Stomach (tissue), 9 donors: ENCODE results near the gene AAR2. TPM values are rescaled to one million over a fixed set of nuclear protein-coding genes. Genes with fewer than 3 reads are reported as not detected.

ENCODE experiments used
- DNase-seq, 2 donors: peaks; one replicate each; pipeline versions ENCODE4 v3.0.0 to v3.0.0-alpha.2; 2013 to 2019
- H3K27ac ChIP-seq, 5 donors: fragments of 200-600 bp in 4 of 5; sonication (generic) in 4 of 5; one replicate each; pipeline ENCODE4 v1.5.1; 2013 to 2019; ENCODE audit warnings: mild to moderate bottlenecking in 1 of 5, moderate library complexity in 1 of 5
- H3K27me3 ChIP-seq, 3 donors: fragments of 200-600 bp; sonication (generic); one replicate each; pipeline ENCODE4 v1.5.1; 2017 to 2019; ENCODE audit warnings: mixed run types in 1 of 3
- H3K36me3 ChIP-seq, 4 donors: fragments of 200-600 bp; sonication (generic); 1 replicate in 3 of 4; 2 replicates in 1 of 4; pipeline ENCODE4 v1.5.1; 2016 to 2019
- H3K4me1 ChIP-seq, 4 donors: fragments of 200-600 bp; sonication (generic); one replicate each; pipeline ENCODE4 v1.5.1; 2016 to 2019
- H3K4me3 ChIP-seq, 4 donors: fragments of 200-600 bp; sonication (generic) in 3 of 4; one replicate each; pipeline ENCODE4 v1.5.1; 2016 to 2019; ENCODE audit warnings: mild to moderate bottlenecking in 1 of 4
- H3K9me3 ChIP-seq, 4 donors: fragments of 200-600 bp; sonication (generic); one replicate each; pipeline ENCODE4 v1.5.1; 2016 to 2019
- EP300 ChIP-seq: sonication (generic); formaldehyde crosslinking; IDR thresholded peaks from one replicate; pipeline ENCODE4 v1.6.1; 2017; ENCODE audit warnings: antibody characterized with exemption
- POLR2A ChIP-seq, 4 donors: fragments of 450-650 bp; IDR thresholded peaks; one replicate each; pipeline ENCODE4 v1.6.1; 2016; ENCODE audit warnings: antibody characterized with exemption in 4 of 4, control low read depth in 2 of 4, mild to moderate bottlenecking in 1 of 4, moderate library complexity in 1 of 4
- POLR2AphosphoS5 ChIP-seq, 3 donors: sonication (generic); formaldehyde crosslinking; IDR thresholded peaks; one replicate each; pipeline ENCODE4 v1.6.1; 2016; ENCODE audit warnings: antibody characterized with exemption in 3 of 3
- WGBS, 5 donors: extraction: QIAGEN DNeasy Blood & Tissue Kit in 3 of 5; methylation state at CpG; one replicate each; pipeline versions ENCODE4 v1.1.5 to v1.1.7; 2013 to 2018; 5-methylcytosine and 5-hydroxymethylcytosine counted together
- intact Hi-C: fragments of 100-400 bp; cut with DNase I; formaldehyde crosslinking; loops from one replicate; pipeline ENCODE4 v1.15.1; 2023; ENCODE audit warnings: low total_unique reads
- polyA plus RNA-seq, 3 donors: library from polyadenylated mRNA; stranded (reverse); fragments of 200-250 nt; gene quantifications; one replicate each; pipeline ENCODE4 v1.2.3, GENCODE V29; 2013
- total RNA-seq, 5 donors: library from RNA; depleted of rRNA; stranded (reverse); fragments of >200 nt; gene quantifications; one replicate each; pipeline versions ENCODE4 v1.1.0 to v1.2.3, GENCODE V29; 2014 to 2016
- TF ChIP-seq, protein P1 (sequence below), 7 experiments: fragments of 450-650 bp in 4 of 7; fragments of 200-600 bp in 3 of 7; sonication (generic) in 3 of 7; IDR thresholded peaks; one replicate each; pipeline ENCODE4 v1.5.1; 2016 to 2019; ENCODE audit warnings: antibody characterized with exemption in 7 of 7, control low read depth in 2 of 7, mild to moderate bottlenecking in 1 of 7
- donor health status: healthy with polysubstance abuse.
- donor health status: Bipolar disorder and iron deficiency.
- donor health status: healthy.

AAR2 gene
- total and polyA plus RNA-seq, 8 donors: 4.7 to 75.6 (median 19.7) TPM

DNA sequence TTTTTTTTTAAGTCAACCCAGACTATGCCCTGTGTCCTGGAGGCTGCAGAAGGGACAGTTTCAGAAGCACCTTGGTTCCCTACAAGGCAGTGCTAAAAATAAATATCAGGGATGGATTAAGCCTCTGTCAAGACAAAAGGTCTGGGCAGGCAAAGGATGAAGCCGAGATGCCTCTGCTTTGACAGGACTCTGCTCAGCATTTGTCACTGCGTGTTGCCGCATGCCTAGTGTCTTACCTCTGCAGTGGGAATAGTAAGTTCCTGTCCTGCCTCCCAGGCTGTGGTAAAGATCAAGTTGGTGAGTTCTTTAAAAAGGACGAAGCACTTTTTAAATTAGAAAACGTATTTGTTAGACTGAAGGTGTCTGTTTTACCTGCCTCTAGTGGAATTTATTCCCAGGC lies 15.1 kb downstream of the AAR2 start:
- intact Hi-C loops: no loop called here
- no peak for DNase-seq
- Histone ChIP-seq H3K36me3 (peaks cover 48 to 100% (median 87%) of the 10 kb centered on the region in 4 donors), H3K4me3 (no peak overlapping the region), H3K9me3 (no peaks in the 10 kb centered on the region), H3K27ac (no peak overlapping the region), H3K4me1 (no peaks in the 10 kb centered on the region), H3K27me3 (no peaks in the 10 kb centered on the region)
- TF ChIP-seq, protein P1, sequence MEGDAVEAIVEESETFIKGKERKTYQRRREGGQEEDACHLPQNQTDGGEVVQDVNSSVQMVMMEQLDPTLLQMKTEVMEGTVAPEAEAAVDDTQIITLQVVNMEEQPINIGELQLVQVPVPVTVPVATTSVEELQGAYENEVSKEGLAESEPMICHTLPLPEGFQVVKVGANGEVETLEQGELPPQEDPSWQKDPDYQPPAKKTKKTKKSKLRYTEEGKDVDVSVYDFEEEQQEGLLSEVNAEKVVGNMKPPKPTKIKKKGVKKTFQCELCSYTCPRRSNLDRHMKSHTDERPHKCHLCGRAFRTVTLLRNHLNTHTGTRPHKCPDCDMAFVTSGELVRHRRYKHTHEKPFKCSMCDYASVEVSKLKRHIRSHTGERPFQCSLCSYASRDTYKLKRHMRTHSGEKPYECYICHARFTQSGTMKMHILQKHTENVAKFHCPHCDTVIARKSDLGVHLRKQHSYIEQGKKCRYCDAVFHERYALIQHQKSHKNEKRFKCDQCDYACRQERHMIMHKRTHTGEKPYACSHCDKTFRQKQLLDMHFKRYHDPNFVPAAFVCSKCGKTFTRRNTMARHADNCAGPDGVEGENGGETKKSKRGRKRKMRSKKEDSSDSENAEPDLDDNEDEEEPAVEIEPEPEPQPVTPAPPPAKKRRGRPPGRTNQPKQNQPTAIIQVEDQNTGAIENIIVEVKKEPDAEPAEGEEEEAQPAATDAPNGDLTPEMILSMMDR (IDR thresholded peaks at IDR 0.05): no peak
- WGBS, 5 donors: 84 to 98% (median 96%) methylated on average over 5 of the region's 5 CpGs

DNA sequence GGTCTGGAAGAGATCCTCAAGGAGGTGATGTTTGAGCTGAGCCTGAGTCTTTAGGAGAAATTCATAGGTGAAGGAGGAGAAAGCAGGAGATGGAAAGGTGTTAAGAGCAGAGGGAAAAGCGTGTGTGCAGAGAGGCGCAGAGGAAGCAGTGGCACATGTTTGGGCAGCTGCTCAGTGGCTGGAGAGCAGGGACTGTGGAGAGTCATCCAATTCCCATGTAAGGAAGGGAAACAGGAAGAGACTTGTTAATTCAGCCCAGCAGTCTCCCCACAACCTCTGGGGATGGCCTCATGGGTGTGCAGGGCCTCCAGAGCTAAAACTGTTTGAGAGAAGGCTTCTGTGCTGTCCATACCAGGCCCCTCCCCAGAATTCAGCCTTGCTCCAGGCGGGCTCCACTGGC lies 16.2 kb downstream of the AAR2 start:
- Histone ChIP-seq H3K9me3 (no peaks in the 10 kb centered on the region), H3K4me1 (no peaks in the 10 kb centered on the region), H3K4me3 (no peak overlapping the region), H3K36me3 (peaks cover 37 to 100% (median 87%) of the 10 kb centered on the region in 4 donors), H3K27ac (no peak overlapping the region), H3K27me3 (no peaks in the 10 kb centered on the region)
- 92 to 98% (median 97%) methylated on average over 3 of the region's 3 CpGs for WGBS, 5 donors
- no peak for DNase-seq
- intact Hi-C loops: no loop called here
- TF ChIP-seq EP300 (no peak), POLR2A (IDR thresholded peaks at IDR 0.05) (no peak), POLR2AphosphoS5 (IDR thresholded peaks at IDR 0.05) (no peak)
- TF ChIP-seq, protein P1 (IDR thresholded peaks at IDR 0.05): no peak

DNA sequence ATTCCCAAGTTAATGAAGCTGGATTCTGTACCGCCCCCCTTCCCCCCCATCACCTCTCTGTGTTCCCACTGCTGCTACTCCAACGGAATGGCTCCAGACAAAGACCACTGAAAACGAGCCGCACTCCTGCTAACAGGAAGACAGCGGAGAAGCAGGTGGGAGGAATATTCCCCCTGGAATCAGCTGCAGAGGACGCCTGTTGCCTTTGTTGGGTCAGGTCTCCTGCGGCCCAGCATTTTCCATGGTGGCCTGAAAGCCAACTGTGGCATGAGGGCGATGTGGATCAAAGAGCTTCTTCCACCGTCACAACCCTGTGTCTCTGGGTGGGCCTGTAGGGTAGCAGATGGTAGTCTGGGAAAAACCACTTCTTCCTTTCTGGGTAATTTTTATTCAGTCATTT lies 16.8 kb downstream of the AAR2 start:
- TF ChIP-seq POLR2A (IDR thresholded peaks at IDR 0.05) (no peak), POLR2AphosphoS5 (IDR thresholded peaks at IDR 0.05) (no peak), EP300 (no peak)
- TF ChIP-seq, protein P1 (IDR thresholded peaks at IDR 0.05): no peak
- Histone ChIP-seq H3K4me1 (no peaks in the 10 kb centered on the region), H3K4me3 (no peak overlapping the region), H3K36me3 (peaks cover 33 to 95% (median 84%) of the 10 kb centered on the region in 4 donors), H3K9me3 (no peaks in the 10 kb centered on the region), H3K27ac (no peak overlapping the region), H3K27me3 (no peaks in the 10 kb centered on the region)
- intact Hi-C loops: no loop called here
- WGBS, 5 donors: 86 to 94% (median 93%) methylated on average over 8 to 9 of the region's 9 CpGs
- no peak for DNase-seq

DNA sequence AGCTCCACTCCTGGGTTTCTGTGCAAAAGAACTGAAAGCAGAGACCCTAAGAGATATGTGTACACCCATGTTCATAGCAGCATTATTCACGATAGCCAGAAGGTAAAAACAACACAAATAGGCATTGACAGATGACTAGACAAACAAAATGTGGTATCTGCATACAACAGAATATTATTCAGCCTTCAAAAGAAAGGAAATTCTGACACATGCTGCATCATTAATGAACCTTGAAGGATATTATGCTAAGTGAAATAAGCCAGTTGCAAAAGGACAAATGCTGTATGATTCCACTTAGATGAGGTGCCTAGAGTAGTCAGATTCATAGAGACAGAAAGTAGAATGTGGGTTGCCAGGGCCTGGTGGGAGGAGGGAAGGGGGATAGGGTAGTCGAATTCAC lies 17.8 kb downstream of the AAR2 start:
- no peaks in the 10 kb centered on the region for H3K9me3 ChIP-seq
- no peak overlapping the region for H3K27ac ChIP-seq
- H3K36me3 ChIP-seq: peaks cover 24 to 85% (median 73%) of the 10 kb centered on the region in 4 donors
- no peaks in the 10 kb centered on the region for H3K27me3 ChIP-seq
- 63 to 83% (median 75%) methylated on average over 2 of the region's 2 CpGs for WGBS, 5 donors
- no peak overlapping the region for H3K4me3 ChIP-seq
- H3K4me1 ChIP-seq: no peaks in the 10 kb centered on the region
- no peak for DNase-seq
- intact Hi-C loops: no loop called here
- TF ChIP-seq EP300: no peak
- TF ChIP-seq, protein P1 (IDR thresholded peaks at IDR 0.05): no peak
- TF ChIP-seq POLR2AphosphoS5 (IDR thresholded peaks at IDR 0.05): no peak
- no peak for TF ChIP-seq POLR2A (IDR thresholded peaks at IDR 0.05)
